HG02571 (cell line): Measurements from ENCODE around the gene IL31RA.
"Not testable (repeated sequence)": the region's sequence is repeated elsewhere in the genome, so short reads cannot be mapped to it uniquely, and the experiment has no call there.

ENCODE experiments used
- ATAC-seq: cut with Tn5 transposase; IDR thresholded peaks from one replicate; pipeline ENCODE4 v1.9.1; 2021; ENCODE audit warnings: mild to moderate bottlenecking, moderate library complexity; ENCODE audit not compliant: unreplicated experiment

IL31RA gene

DNA sequence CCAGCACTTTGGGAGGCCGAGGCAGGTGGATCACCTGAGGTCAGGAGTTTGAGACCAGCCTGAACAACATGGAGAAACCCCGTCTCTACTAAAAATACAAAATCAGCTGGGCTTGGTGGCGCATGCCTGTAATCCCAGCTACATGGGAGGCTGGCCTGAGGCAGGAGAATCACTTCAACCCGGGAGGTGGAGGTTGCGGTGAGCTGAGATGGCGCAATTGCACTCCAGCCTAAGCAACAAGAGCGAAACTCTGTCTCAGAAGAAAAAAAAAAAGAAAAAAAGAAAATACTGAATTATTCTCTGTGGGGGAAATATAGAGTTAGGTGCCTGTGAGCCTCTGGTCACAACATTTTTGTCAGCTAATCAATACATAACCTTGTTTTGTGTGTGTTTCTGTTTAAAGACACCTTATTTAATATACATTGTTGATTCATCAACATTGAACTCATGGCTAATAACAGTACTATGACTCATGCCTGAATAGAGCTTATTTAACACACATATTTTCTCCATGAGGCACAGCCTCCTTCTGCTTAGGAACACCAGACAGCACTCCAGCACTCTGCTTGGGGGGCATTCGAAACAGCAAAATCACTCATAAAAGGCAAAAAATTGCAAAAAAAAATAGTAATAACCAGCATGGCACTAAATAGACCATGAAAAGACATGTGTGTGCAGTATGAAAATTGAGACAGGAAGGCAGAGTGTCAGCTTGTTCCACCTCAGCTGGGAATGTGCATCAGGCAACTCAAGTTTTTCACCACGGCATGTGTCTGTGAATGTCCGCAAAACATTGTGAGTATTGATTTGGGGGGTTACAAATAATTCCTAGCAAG lies at the start of gene IL31RA:
TSS of gene IL31RA (plus strand) at position 519 of the 836 bp plus-strand sequence. CDS start at position 733, 214 bp downstream.
- no peak for ATAC-seq

GRCh38 chr5:55808814-55809213 lies 42.3 kb upstream of the IL31RA start:
- ATAC-seq = not testable (repeated sequence)

- not testable (repeated sequence) for ATAC-seq
Measured at GRCh38 chr5:55815939-55816338, 35.2 kb upstream of the IL31RA start.

- ATAC-seq = no peak
Measured at GRCh38 chr5:55816342-55816741, 34.8 kb upstream of the IL31RA start.

DNA sequence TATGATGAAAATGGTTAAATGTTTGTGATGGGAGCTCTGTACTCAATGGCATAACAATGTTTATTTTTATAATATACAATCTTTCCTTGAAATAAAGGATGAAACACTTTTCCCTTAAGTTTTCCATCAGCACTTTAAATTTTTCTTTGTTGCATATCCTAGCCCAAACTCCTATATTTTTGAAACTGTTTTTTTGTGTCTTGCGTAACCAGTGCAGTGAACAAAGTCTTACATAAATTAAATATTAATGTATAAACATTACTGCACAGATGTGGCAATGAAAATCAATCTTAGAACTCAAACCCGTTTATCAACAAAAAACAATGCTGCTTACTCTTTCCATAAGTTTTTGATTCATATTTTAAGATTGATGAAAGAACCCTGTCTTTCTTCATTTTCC lies 34.1 kb upstream of the IL31RA start:
- ATAC-seq = no peak

GRCh38 chr5:55820488-55820887 lies 30.7 kb upstream of the IL31RA start:
- ATAC-seq = no peak

- no peak for ATAC-seq
Measured at GRCh38 chr5:55821731-55822512, 29.2 kb upstream of the IL31RA start.

DNA sequence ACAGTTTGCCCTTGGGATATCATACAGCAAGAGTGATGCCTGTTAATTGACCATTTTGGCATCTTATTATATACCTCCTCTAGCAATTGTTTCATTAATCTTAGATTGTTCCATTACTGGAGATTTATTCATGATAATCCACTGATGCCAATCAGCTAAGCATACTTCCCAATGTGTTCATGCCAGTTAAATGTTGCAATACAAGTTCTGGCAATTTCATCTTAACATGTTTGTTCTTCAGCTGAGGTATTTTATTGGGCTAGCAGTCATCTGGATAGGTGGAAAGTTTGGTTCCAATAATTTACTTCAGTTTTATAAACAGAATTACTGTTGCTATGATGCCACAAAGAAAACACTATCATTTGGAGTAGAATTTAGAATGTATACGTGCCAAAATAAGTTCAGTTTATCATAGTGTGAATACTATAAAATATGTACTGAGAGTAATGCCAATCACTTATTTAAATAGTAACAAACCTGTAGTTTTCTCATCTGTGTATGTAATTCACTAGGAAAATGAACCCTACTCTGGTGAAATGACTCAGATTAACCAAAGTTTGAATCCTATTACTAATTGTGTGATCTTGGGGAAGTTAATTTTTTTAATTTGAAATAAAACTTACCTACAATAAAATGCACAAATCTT lies 27.9 kb upstream of the IL31RA start:
- no peak for ATAC-seq

- no peak for ATAC-seq
Measured at GRCh38 chr5:55829956-55830355, 21.2 kb upstream of the IL31RA start.

GRCh38 chr5:55832446-55832845 lies 18.7 kb upstream of the IL31RA start:
- no peak for ATAC-seq

DNA sequence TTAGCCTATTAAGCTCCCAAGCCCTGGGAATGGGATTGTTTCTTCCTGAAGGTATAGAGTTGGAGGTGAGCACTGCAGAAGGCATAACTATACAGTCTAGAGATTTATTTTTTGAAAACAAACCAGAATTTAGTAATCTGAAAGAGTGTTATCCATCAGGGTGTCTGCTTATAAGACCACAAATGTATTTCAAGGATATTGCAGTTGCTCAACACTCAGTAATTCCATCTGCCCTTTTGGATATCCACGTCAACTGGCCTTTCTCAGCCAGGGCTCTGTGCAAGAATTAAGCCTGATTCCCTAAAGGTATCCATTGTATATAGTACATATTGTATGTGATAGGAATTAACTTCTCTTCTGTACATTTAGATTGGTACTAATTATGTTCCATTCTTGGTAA lies 15.0 kb upstream of the IL31RA start:
- no peak for ATAC-seq

GRCh38 chr5:55841976-55842375 lies 9.2 kb upstream of the IL31RA start:
- no peak for ATAC-seq

GRCh38 chr5:55847837-55848236 lies 3.3 kb upstream of the IL31RA start:
- no peak for ATAC-seq

- no peak for ATAC-seq
Measured at GRCh38 chr5:55848783-55849182, 2.4 kb upstream of the IL31RA start.

GRCh38 chr5:55851675-55851979 lies 470 bp downstream of the IL31RA start:
- no peak for ATAC-seq

DNA sequence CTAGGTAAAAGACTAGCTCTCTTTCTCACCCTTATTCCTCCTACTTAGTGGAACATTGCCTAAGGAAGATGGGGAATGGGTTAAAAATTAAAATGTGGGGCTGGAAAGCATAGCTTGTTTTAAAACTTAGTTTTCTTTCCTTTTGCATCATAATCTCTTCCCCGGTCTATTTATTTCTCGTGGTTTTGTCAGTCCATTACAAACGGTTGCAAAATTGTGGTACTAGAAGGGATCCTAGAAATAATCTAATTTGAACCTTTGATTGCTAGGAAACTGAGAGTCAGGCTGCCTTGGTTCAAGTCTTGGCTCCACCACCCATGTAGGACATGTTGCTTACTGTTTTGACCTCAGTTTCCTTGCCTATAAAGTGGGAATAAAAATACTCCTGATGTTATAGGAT lies 1.3 kb downstream of the IL31RA start:
- ATAC-seq = no peak

DNA sequence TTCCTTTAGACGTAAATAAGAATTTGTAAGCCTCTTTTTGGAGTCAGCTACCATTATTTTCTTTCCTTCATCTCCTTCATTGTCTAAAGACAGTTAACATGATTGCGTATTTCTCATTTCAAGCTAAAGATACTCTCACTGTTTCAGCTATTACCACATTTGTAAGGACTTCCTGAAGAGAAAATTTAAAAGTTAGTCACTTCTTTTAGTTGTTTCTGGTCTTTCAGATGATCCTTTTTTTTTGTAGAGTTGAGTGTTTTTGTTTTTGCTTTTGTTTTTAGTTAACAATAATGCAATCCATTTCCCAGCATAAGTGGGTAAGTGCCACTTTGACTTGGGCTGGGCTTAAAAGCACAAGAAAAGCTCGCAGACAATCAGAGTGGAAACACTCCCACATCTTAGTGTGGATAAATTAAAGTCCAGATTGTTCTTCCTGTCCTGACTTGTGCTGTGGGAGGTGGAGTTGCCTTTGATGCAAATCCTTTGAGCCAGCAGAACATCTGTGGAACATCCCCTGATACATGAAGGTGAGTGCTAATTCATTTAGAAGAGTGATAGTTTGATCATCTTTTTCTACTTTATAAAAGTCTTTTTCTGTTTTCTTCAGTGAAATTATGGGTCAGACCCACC lies 2.0 kb downstream of the IL31RA start:
- ATAC-seq = no peak

- ATAC-seq = no peak
Measured at GRCh38 chr5:55853818-55854217, 2.7 kb downstream of the IL31RA start.

DNA sequence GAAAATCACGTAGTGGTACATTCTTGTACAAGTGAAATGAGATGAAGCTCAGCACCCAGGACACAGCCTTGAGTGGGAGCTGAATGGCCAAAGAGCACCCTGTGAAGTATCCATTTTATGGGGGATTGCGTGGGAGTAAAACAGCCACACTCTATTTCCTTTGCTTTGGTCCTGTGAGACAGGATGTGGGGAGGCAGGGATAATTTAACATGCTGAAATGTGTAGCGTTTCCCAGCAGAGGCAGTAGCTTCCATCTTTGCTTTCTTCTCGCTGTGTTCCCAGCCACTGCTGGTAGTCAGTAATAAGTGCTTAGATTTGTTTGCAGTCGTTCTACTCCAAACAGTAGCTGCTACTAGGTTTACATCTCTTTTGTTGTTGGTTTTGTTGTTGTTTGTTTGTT lies 4.4 kb downstream of the IL31RA start:
- no peak for ATAC-seq

- no peak for ATAC-seq
Measured at GRCh38 chr5:55856516-55857246, 5.5 kb downstream of the IL31RA start.

DNA sequence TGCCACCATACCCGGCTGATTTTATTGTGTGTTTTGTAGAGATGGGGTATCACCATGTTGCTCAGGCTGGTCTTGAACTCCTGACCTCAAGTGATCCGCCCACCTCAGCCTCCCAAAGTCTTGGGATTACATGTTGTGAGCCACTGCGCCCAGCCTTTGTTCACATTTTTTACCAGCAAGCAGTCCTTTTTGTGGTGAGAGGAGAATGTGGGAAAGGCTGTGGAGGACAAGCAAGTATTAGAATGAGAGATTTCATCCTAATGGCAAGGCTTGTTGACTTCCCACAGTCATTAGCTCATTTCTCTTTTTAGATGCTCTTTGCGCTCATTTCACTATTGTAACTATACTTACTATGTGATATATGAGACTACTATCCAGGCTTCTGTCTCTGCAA lies 6.1 kb downstream of the IL31RA start:
- no peak for ATAC-seq
